ENCODE measurements around the gene SLC27A2.

- no peak for TF ChIP-seq CTCF (IDR thresholded peaks at IDR 0.05)
- TF ChIP-seq POLR2A (IDR thresholded peaks at IDR 0.05), result no peak
- TF ChIP-seq EP300 (IDR thresholded peaks at IDR 0.05), result no peak
Observed at GRCh38 chr15:50143255-50143860, 38.6 kb upstream of the SLC27A2 start.
